NCI-H526 treated with DMSO at 0.1 percent for 48 hours (cell line): ENCODE data around the gene TBX19.

ENCODE experiments used
- DNase-seq: peaks from one replicate; lab custom pipeline; 2025; lab: John Stamatoyannopoulos, UW

Gene TBX19

GRCh38 chr1:168360151-168361021, 79.7 kb downstream of the TBX19 start:
- no peak for DNase-seq

GRCh38 chr1:168361252-168361651, 80.6 kb downstream of the TBX19 start:
- DNase-seq: no peak

- DNase-seq: no peak
These were observed 82.3 kb downstream of the TBX19 start for GRCh38 chr1:168362991-168363390.
